ENCODE measurements around the gene IL12RB2. TPM values are rescaled to one million over a fixed set of nuclear protein-coding genes. Genes with fewer than 3 reads are reported as not detected.

IL12RB2 gene
- total RNA-seq, 1 donor, result not detected

DNA sequence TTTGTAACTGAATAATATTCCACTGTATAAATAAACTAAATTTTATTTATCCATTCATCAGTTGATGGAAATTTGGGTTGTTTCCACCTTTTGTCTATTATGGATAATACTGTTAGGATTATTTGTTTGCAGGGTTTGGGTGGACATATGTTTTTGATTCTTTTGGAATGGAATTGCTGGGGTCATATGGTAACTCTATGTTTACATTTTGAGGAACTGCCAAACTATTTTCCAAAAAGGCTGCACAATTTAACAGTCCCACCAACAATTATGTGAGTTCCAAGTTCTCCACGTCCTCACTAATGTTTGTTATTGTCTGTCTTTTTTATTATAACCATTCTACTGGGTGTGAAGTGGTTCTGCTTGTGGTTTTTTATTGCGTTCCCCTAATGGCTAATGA lies 126.8 kb downstream of the IL12RB2 start:
- no peak overlapping the region for H3K4me3 ChIP-seq (ENCODE audit: insufficient read depth, low read length)

DNA sequence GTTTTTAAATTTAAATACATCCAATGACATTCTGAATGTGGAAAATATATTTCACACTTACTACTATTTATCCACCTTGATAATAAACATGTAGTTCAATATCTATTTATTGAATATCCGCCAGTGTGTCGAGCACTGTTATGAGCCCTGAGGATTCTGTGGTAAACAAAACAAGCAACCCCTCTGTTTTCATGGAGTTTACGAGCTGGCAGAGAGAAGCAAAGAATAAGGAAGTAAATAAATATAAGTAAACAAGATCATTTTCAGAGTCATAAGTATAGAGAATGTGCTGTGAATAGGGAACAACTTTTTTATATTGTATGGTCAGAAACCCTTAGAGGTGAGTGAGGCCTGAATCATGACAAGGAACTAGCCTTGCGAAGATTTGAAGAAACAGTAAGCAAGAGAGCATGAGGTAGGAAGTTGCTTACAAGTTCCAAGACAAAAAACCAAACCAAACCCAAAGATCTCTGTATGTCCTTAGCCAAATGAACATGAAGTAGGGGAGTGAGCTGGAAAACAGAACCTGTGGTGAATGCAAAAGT lies 128.9 kb downstream of the IL12RB2 start:
- Histone ChIP-seq H3K4me1 (ENCODE audit: insufficient read depth, low read length) (peaks cover 12% of the 10 kb centered on the region), H2AFZ (ENCODE audit: low read length) (no peak overlapping the region), H3K36me3 (ENCODE audit: insufficient read depth, low read length) (no peaks in the 10 kb centered on the region), H3K79me2 (ENCODE audit: insufficient read depth, low read length) (no peaks in the 10 kb centered on the region), H3K27me3 (ENCODE audit: insufficient read depth, low read length) (peaks cover 2% of the 10 kb centered on the region), H3K4me2 (ENCODE audit: insufficient read depth, low read length) (no peak overlapping the region), H3K4me3 (ENCODE audit: insufficient read depth, low read length) (no peak overlapping the region), H3K9me3 (ENCODE audit: low read depth, low read length) (no peaks in the 10 kb centered on the region), H3K27ac (ENCODE audit: low read depth, low read length) (no peak overlapping the region), H4K20me1 (ENCODE audit: insufficient read depth, low read length) (no peaks in the 10 kb centered on the region)
- TF ChIP-seq, protein P1, sequence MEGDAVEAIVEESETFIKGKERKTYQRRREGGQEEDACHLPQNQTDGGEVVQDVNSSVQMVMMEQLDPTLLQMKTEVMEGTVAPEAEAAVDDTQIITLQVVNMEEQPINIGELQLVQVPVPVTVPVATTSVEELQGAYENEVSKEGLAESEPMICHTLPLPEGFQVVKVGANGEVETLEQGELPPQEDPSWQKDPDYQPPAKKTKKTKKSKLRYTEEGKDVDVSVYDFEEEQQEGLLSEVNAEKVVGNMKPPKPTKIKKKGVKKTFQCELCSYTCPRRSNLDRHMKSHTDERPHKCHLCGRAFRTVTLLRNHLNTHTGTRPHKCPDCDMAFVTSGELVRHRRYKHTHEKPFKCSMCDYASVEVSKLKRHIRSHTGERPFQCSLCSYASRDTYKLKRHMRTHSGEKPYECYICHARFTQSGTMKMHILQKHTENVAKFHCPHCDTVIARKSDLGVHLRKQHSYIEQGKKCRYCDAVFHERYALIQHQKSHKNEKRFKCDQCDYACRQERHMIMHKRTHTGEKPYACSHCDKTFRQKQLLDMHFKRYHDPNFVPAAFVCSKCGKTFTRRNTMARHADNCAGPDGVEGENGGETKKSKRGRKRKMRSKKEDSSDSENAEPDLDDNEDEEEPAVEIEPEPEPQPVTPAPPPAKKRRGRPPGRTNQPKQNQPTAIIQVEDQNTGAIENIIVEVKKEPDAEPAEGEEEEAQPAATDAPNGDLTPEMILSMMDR (IDR thresholded peaks at IDR 0.05; ENCODE audit: extremely low read depth, low read depth, low read length), result no peak
- no peak for DNase-seq (ENCODE audit: insufficient read length, low spot score, missing footprints)

More for the DNA sequence above, 126.8 kb downstream of the IL12RB2 start:
- TF ChIP-seq, protein P1 (IDR thresholded peaks at IDR 0.05; ENCODE audit: extremely low read depth, low read depth, low read length), result no peak
- no peaks in the 10 kb centered on the region for H3K36me3 ChIP-seq (ENCODE audit: insufficient read depth, low read length)
- H4K20me1 ChIP-seq (ENCODE audit: insufficient read depth, low read length), result peaks cover 2% of the 10 kb centered on the region
- no peak overlapping the region for H3K27ac ChIP-seq (ENCODE audit: low read depth, low read length)
- H3K27me3 ChIP-seq (ENCODE audit: insufficient read depth, low read length), result peaks cover 2% of the 10 kb centered on the region
- H3K9me3 ChIP-seq (ENCODE audit: low read depth, low read length), result no peaks in the 10 kb centered on the region
- H3K4me1 ChIP-seq (ENCODE audit: insufficient read depth, low read length), result peaks cover 10% of the 10 kb centered on the region
- peaks cover 7% of the 10 kb centered on the region for H3K79me2 ChIP-seq (ENCODE audit: insufficient read depth, low read length)
- no peak for DNase-seq (ENCODE audit: insufficient read length, low spot score, missing footprints)
- H2AFZ ChIP-seq (ENCODE audit: low read length), result no peak overlapping the region
- H3K4me2 ChIP-seq (ENCODE audit: insufficient read depth, low read length), result no peak overlapping the region

DNA sequence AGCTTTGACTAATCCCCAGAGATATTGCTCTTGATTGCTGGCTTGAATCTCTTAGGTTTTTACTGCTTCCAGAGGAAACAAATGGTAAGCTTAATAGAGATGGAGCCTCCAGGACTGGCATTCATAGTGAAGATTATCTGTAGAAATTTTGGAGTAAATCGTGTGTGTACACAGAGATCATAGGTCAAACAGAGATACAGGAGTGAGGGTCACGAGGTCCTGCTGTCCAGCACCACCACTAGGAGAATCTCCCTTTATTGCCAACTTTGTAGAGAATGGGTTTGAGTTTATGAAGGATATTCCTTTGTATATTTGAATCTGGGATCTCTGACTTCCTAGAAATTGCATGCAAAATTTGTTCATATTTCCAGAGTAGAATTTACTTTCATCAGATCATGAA lies 130.3 kb downstream of the IL12RB2 start:
- TF ChIP-seq, protein P1 (IDR thresholded peaks at IDR 0.05; ENCODE audit: extremely low read depth, low read depth, low read length), result no peak
- no peak overlapping the region for H2AFZ ChIP-seq (ENCODE audit: low read length)
- peaks cover 8% of the 10 kb centered on the region for H3K4me1 ChIP-seq (ENCODE audit: insufficient read depth, low read length)
- H3K27ac ChIP-seq (ENCODE audit: low read depth, low read length), result no peak overlapping the region
- peaks cover 2% of the 10 kb centered on the region for H3K27me3 ChIP-seq (ENCODE audit: insufficient read depth, low read length)
- H3K36me3 ChIP-seq (ENCODE audit: insufficient read depth, low read length), result no peaks in the 10 kb centered on the region
- no peak for DNase-seq (ENCODE audit: insufficient read length, low spot score, missing footprints)
- no peak overlapping the region for H3K4me3 ChIP-seq (ENCODE audit: insufficient read depth, low read length)
- H3K79me2 ChIP-seq (ENCODE audit: insufficient read depth, low read length), result no peaks in the 10 kb centered on the region
- no peaks in the 10 kb centered on the region for H3K9me3 ChIP-seq (ENCODE audit: low read depth, low read length)
- no peaks in the 10 kb centered on the region for H4K20me1 ChIP-seq (ENCODE audit: insufficient read depth, low read length)
- H3K4me2 ChIP-seq (ENCODE audit: insufficient read depth, low read length), result no peak overlapping the region

DNA sequence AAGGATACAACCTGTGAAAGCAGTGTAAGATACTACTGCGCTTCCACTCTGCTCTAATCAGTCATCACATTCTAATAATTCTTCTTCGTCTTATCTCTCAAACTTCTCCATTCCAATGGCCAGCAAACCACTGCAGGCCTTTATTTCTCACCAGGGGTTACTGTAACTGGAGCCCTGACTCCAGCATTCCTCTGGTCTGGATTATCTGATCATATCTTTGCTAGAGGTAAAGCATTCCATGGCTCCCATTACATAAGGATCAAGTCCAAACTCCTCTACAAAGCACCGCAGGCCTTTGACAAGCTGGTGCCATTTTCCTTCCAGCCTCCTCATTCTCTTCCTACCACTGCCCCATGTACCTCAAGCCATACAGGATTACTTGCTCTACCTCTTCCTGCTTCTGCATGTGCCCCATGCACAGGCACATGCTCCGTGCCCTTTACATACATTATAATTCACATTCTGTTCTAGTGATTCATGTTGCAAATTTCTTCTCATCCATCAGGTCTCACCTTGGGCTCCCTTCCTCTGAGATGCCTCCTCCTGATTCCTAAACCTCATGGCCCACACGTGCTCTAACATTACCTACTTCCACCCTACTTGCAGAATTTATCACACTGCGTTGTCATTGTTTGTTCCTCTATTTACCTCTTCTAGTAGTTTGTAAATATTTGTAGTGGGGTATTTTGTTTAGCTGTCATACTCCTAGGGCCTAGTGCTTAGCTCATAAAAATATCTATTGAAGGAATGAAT lies 131.8 kb downstream of the IL12RB2 start:
- Histone ChIP-seq H3K4me3 (ENCODE audit: insufficient read depth, low read length) (no peak overlapping the region), H3K27me3 (ENCODE audit: insufficient read depth, low read length) (peaks cover 2% of the 10 kb centered on the region), H3K4me2 (ENCODE audit: insufficient read depth, low read length) (no peak overlapping the region), H3K79me2 (ENCODE audit: insufficient read depth, low read length) (no peaks in the 10 kb centered on the region), H3K36me3 (ENCODE audit: insufficient read depth, low read length) (no peaks in the 10 kb centered on the region), H4K20me1 (ENCODE audit: insufficient read depth, low read length) (no peaks in the 10 kb centered on the region), H3K9me3 (ENCODE audit: low read depth, low read length) (no peaks in the 10 kb centered on the region), H3K27ac (ENCODE audit: low read depth, low read length) (no peak overlapping the region), H3K4me1 (ENCODE audit: insufficient read depth, low read length) (peaks cover 8% of the 10 kb centered on the region), H2AFZ (ENCODE audit: low read length) (no peak overlapping the region)
- TF ChIP-seq, protein P1 (IDR thresholded peaks at IDR 0.05; ENCODE audit: extremely low read depth, low read depth, low read length), result no peak
- no peak for DNase-seq (ENCODE audit: insufficient read length, low spot score, missing footprints)

Data from osteoblast (primary cell).